ENCODE measurements around the gene PNPLA6. TPM values are rescaled to one million over a fixed set of nuclear protein-coding genes. Genes with fewer than 3 reads are reported as not detected.

The PNPLA6 gene
- total and polyA plus RNA-seq, 4 donors = 41.8 to 267 (median 122) TPM

- Histone ChIP-seq H3K27me3 (ENCODE audit: control insufficient read depth in 3 of 3, insufficient read depth in 3 of 3, low read length in 2 of 3) (no peaks in the 10 kb centered on the region), H3K9me3 (ENCODE audit: control insufficient read depth in 4 of 4, insufficient read depth in 3 of 4, low read length in 3 of 4) (no peaks in the 10 kb centered on the region), H3K36me3 (ENCODE audit: control insufficient read depth in 4 of 4, insufficient read depth in 4 of 4, low read length in 4 of 4) (peaks cover 6 to 50% (median 10%) of the 10 kb centered on the region in 4 donors), H3K4me1 (ENCODE audit: control insufficient read depth in 5 of 5, insufficient read depth in 5 of 5, low read length in 5 of 5) (peaks cover 0 to 8% (median 0%) of the 10 kb centered on the region in 5 donors), H3K27ac (ENCODE audit: low read depth in 1 of 2, low read length in 1 of 2) (no peak overlapping the region), H3K4me3 (no peak overlapping the region), H3K9ac (ENCODE audit: insufficient read depth in 1 of 2, low read length in 2 of 2) (no peak overlapping the region)
- TF ChIP-seq CTCF (IDR thresholded peaks at IDR 0.05; ENCODE audit: control extremely low read depth, extremely low read depth) = no peak
- 95 to 97% methylated on average over 24 to 28 of the region's 28 CpGs for WGBS, 2 donors
- DNase-seq = no peak
- no peak for ATAC-seq (ENCODE audit: insufficient read depth, low FRiP score)
Observed at GRCh38 chr19:7539827-7540425, 4.4 kb downstream of the PNPLA6 start.

GRCh38 chr19:7540761-7541474 lies 5.4 kb downstream of the PNPLA6 start:
- Histone ChIP-seq H3K36me3 (ENCODE audit: control insufficient read depth in 4 of 4, insufficient read depth in 4 of 4, low read length in 4 of 4) (peaks cover 6 to 55% (median 10%) of the 10 kb centered on the region in 4 donors), H3K27ac (ENCODE audit: low read depth in 1 of 2, low read length in 1 of 2) (no peak overlapping the region), H3K9me3 (ENCODE audit: control insufficient read depth in 4 of 4, insufficient read depth in 3 of 4, low read length in 3 of 4) (no peaks in the 10 kb centered on the region), H3K4me1 (ENCODE audit: control insufficient read depth in 5 of 5, insufficient read depth in 5 of 5, low read length in 5 of 5) (peaks cover 0 to 8% (median 0%) of the 10 kb centered on the region in 5 donors), H3K9ac (ENCODE audit: insufficient read depth in 1 of 2, low read length in 2 of 2) (no peak overlapping the region), H3K4me3 (no peak overlapping the region), H3K27me3 (ENCODE audit: control insufficient read depth in 3 of 3, insufficient read depth in 3 of 3, low read length in 2 of 3) (no peaks in the 10 kb centered on the region)
- TF ChIP-seq CTCF (IDR thresholded peaks at IDR 0.05; ENCODE audit: control extremely low read depth, extremely low read depth) = no peak
- 83 to 89% methylated on average over 34 to 39 of the region's 39 CpGs for WGBS, 2 donors
- no peak for DNase-seq
- ATAC-seq (ENCODE audit: insufficient read depth, low FRiP score) = no peak

- no peak for TF ChIP-seq CTCF (IDR thresholded peaks at IDR 0.05; ENCODE audit: control extremely low read depth, extremely low read depth)
- Histone ChIP-seq H3K4me1 (ENCODE audit: control insufficient read depth in 5 of 5, insufficient read depth in 5 of 5, low read length in 5 of 5) (peaks cover 0 to 3% (median 0%) of the 10 kb centered on the region in 5 donors), H3K9ac (ENCODE audit: insufficient read depth in 1 of 2, low read length in 2 of 2) (no peak overlapping the region), H3K27ac (ENCODE audit: low read depth in 1 of 2, low read length in 1 of 2) (no peak overlapping the region), H3K36me3 (ENCODE audit: control insufficient read depth in 4 of 4, insufficient read depth in 4 of 4, low read length in 4 of 4) (peaks cover 6 to 55% (median 11%) of the 10 kb centered on the region in 4 donors), H3K4me3 (no peak overlapping the region), H3K9me3 (ENCODE audit: control insufficient read depth in 4 of 4, insufficient read depth in 3 of 4, low read length in 3 of 4) (no peaks in the 10 kb centered on the region), H3K27me3 (ENCODE audit: control insufficient read depth in 3 of 3, insufficient read depth in 3 of 3, low read length in 2 of 3) (no peaks in the 10 kb centered on the region)
- ATAC-seq (ENCODE audit: insufficient read depth, low FRiP score) (no peak), DNase-seq (no peak)
- WGBS, 2 donors = 96% methylated on average over 15 of the region's 15 CpGs
Observed at GRCh38 chr19:7541475-7541824, 5.9 kb downstream of the PNPLA6 start.
